ENCODE measurements around the gene MELTF. TPM values are rescaled to one million over a fixed set of nuclear protein-coding genes. Genes with fewer than 3 reads are reported as not detected.

MELTF gene
- total and polyA plus RNA-seq, 2 of the 13 experiments (the other 11 are each of a cell fraction or from before 2014, with no cell fraction given) = 3.2 to 7.5 TPM

DNA sequence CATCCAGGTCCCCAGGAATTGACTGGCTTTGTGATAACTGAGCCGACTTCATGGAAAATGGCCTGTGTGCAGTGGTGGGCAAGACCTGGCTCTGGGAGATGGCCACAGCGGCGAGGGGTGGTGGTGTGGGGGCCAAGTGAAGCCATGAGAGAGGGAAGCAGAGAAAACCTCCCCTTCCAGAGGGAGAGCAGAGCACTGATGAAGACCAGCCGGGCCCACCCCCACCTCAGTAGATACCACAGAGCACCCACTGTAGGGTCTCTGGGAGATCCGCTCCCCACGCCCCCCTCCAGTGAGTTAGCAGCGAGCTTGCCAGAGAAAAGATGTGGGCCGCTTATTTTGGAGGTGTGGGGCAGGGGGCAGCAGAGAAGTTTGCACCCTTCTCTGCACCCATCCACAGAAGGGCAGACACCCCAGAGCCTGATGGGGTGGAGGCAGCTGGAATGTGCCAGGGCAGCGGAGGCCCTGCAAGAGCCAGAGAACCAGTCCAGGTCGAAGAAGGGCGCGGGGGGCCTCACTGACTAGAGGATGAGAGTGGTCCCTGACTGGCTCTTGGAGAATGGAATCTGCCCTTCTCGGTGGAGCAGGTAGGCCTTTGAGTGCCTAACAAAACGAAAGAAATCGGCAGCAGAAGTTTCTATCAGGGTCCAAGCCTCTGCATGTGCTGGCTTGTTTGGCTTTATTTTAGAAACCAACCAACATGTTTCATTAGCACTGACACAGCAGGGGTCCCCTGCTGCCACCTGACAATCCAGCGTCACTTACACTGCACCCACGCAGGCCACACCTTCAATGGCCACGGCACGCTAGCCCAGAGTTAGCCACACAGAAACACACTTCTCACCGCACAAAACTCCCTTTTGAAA, 28.3 kb downstream of the MELTF start:
- Histone ChIP-seq H4K20me1 (ENCODE audit: insufficient read depth, low read length) (no peaks in the 10 kb centered on the region), H3K4me1 (ENCODE audit: insufficient read depth, low read length) (peaks cover 29% of the 10 kb centered on the region), H3K9me3 (ENCODE audit: low read length) (no peaks in the 10 kb centered on the region), H3K9ac (ENCODE audit: insufficient read depth, low read depth, low read length) (no peak overlapping the region), H3K27ac (ENCODE audit: extremely low read length, insufficient read depth, low read length) (no peak overlapping the region), H3K79me2 (ENCODE audit: insufficient read depth, low read length) (no peaks in the 10 kb centered on the region), H3K27me3 (ENCODE audit: control insufficient read depth in 1 of 2, insufficient read depth in 2 of 2, low read length in 2 of 2) (no peaks in the 10 kb centered on the region), H3K4me3 (replicated peaks in 1 of 3; ENCODE audit: insufficient read depth in 1 of 3, low read depth in 2 of 3, low read length in 3 of 3) (no peak overlapping the region), H2AFZ (ENCODE audit: low read length) (no peak overlapping the region), H3K4me2 (ENCODE audit: low read depth, low read length) (no peak overlapping the region), H3K36me3 (replicated peaks in 1 of 2; ENCODE audit: control insufficient read depth in 1 of 2, insufficient read depth in 2 of 2, low read length in 2 of 2) (no peaks in the 10 kb centered on the region)
- ATAC-seq (no peak), FAIRE-seq (no peak), DNase-seq (ENCODE audit: low spot score) (no peak)
- BruUV-seq (replicated peaks) = no TSS peak
- 95% methylated on average over 16 of the region's 20 CpGs for WGBS (ENCODE audit: low lambda C conversion rate)
- TF ChIP-seq STAT5B (CRISPR knock-in tag; IDR thresholded peaks at IDR 0.05) = no peak
- TF ChIP-seq NR2C2 (CRISPR knock-in tag; IDR thresholded peaks at IDR 0.05; ENCODE audit: borderline replicate concordance) = no peak
- no peak for TF ChIP-seq RFXAP (CRISPR knock-in tag; IDR thresholded peaks at IDR 0.05; ENCODE audit: borderline replicate concordance)
- TF ChIP-seq ARNT (IDR thresholded peaks at IDR 0.05) = no peak
- TF ChIP-seq KDM5B (CRISPR knock-in tag; IDR thresholded peaks at IDR 0.05; ENCODE audit: borderline replicate concordance) = no peak
- no peak for TF ChIP-seq NCOA1 (CRISPR knock-in tag; IDR thresholded peaks at IDR 0.05)
- TF ChIP-seq ZFP36L2 (CRISPR knock-in tag; IDR thresholded peaks at IDR 0.05) = no peak
- no peak for TF ChIP-seq SOX5 (CRISPR knock-in tag; IDR thresholded peaks at IDR 0.05; ENCODE audit: borderline replicate concordance)
- TF ChIP-seq ZNF547 (CRISPR knock-in tag; IDR thresholded peaks at IDR 0.05) = no peak
- no peak for TF ChIP-seq ZNF776 (CRISPR knock-in tag; IDR thresholded peaks at IDR 0.05)
- TF ChIP-seq, protein P1, sequence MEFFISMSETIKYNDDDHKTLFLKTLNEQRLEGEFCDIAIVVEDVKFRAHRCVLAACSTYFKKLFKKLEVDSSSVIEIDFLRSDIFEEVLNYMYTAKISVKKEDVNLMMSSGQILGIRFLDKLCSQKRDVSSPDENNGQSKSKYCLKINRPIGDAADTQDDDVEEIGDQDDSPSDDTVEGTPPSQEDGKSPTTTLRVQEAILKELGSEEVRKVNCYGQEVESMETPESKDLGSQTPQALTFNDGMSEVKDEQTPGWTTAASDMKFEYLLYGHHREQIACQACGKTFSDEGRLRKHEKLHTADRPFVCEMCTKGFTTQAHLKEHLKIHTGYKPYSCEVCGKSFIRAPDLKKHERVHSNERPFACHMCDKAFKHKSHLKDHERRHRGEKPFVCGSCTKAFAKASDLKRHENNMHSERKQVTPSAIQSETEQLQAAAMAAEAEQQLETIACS (CRISPR knock-in tag; IDR thresholded peaks at IDR 0.05) = no peak
- no peak for TF ChIP-seq FOXK2 (IDR thresholded peaks at IDR 0.05)
- TF ChIP-seq, protein P2, sequence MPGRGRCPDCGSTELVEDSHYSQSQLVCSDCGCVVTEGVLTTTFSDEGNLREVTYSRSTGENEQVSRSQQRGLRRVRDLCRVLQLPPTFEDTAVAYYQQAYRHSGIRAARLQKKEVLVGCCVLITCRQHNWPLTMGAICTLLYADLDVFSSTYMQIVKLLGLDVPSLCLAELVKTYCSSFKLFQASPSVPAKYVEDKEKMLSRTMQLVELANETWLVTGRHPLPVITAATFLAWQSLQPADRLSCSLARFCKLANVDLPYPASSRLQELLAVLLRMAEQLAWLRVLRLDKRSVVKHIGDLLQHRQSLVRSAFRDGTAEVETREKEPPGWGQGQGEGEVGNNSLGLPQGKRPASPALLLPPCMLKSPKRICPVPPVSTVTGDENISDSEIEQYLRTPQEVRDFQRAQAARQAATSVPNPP (CRISPR knock-in tag; IDR thresholded peaks at IDR 0.05) = no peak
- no peak for TF ChIP-seq ZNF614 (CRISPR knock-in tag; IDR thresholded peaks at IDR 0.05; ENCODE audit: borderline replicate concordance)
- TF ChIP-seq ZNF251 (CRISPR knock-in tag; IDR thresholded peaks at IDR 0.05) = no peak
- in situ Hi-C loops (cut with HindIII; ENCODE audit: extremely low pct_ligation_motif_present, low pct_unique_long_range_greater_than_20kb) (no loop called here), intact Hi-C loops (cut with micrococcal nuclease; ENCODE audit: unreplicated experiment) (no loop called here)
- CTCF ChIA-PET (ENCODE audit: low intra/inter-chr PET ratio, low total read pairs) = no interaction called here
- POLR2A ChIA-PET = no interaction called here

Data from HepG2 (cell line).